Mesodermal cell (in vitro differentiated cells): ENCODE measurements around the gene RNF166.

ENCODE experiments used
- H3K27ac ChIP-seq: 2 replicates; pipeline ENCODE4 v1.7.0; 2013; ENCODE audit warnings: mild to moderate bottlenecking, low read depth, low read length, moderate library complexity; ENCODE audit not compliant: severe bottlenecking
- H3K36me3 ChIP-seq: 2 replicates; pipeline ENCODE4 v1.7.1; 2013; ENCODE audit warnings: mild to moderate bottlenecking, low read length, moderate library complexity; ENCODE audit not compliant: control insufficient read depth, insufficient read depth
- H3K4me1 ChIP-seq: one replicate; pipeline ENCODE4 v1.7.1; 2013; ENCODE audit warnings: mild to moderate bottlenecking, low read length; ENCODE audit not compliant: insufficient read depth, control insufficient read depth, poor library complexity, severe bottlenecking
- H3K4me3 ChIP-seq: 2 replicates; pipeline ENCODE4 v1.7.0; 2013; ENCODE audit warnings: low read length, control low read depth, mild to moderate bottlenecking; ENCODE audit not compliant: insufficient read depth, poor library complexity, severe bottlenecking; ENCODE audit errors: extremely low read depth
- H3K9me3 ChIP-seq: 2 replicates; pipeline ENCODE4 v1.7.1; 2013; ENCODE audit warnings: mild to moderate bottlenecking, low read length, moderate library complexity; ENCODE audit not compliant: control insufficient read depth
- WGBS, 2 experiments: methylation state at CpG; one replicate each; pipeline ENCODE4 v1.1.5; 2013; ENCODE audit warnings: missing lambda C conversion rate in 2 of 2; ENCODE audit not compliant: insufficient coverage in 2 of 2; 5-methylcytosine and 5-hydroxymethylcytosine counted together

RNF166 gene

GRCh38 chr16:88649195-88649923 lies 56.8 kb downstream of the RNF166 start:
- WGBS, 2 experiments, result 88 to 91% methylated on average over 15 to 19 of the region's 20 CpGs
- peaks cover 26% of the 10 kb centered on the region for H3K4me1 ChIP-seq
- H3K27ac ChIP-seq, result no peak overlapping the region
- no peaks in the 10 kb centered on the region for H3K9me3 ChIP-seq
- peak overlapping the region; percentile 63 for H3K4me3 ChIP-seq
- peaks cover 37% of the 10 kb centered on the region for H3K36me3 ChIP-seq

- Histone ChIP-seq H3K4me3 (no peak overlapping the region), H3K9me3 (no peaks in the 10 kb centered on the region), H3K27ac (no peak overlapping the region), H3K36me3 (peaks cover 18% of the 10 kb centered on the region), H3K4me1 (peaks cover 21% of the 10 kb centered on the region)
- 96 to 97% methylated on average over 11 to 19 of the region's 22 CpGs for WGBS, 2 experiments
These were observed 58.8 kb downstream of the RNF166 start for GRCh38 chr16:88647178-88648070.
